Muscle layer of colon (tissue), 2 donors: ENCODE measurements around the gene TRPM3.

Experiments used
- H3K27ac ChIP-seq: one replicate; pipeline ENCODE4 v1.7.0; 2013; ENCODE audit warnings: low read depth, mild to moderate bottlenecking, low read length, moderate library complexity
- H3K27me3 ChIP-seq, 2 donors: one replicate each; pipeline ENCODE4 v1.7.0; 2013; ENCODE audit warnings: low read length in 2 of 2, mild to moderate bottlenecking in 2 of 2; ENCODE audit not compliant: insufficient read depth in 2 of 2, control insufficient read depth in 1 of 2
- H3K36me3 ChIP-seq: one replicate; pipeline ENCODE4 v1.7.0; 2013; ENCODE audit warnings: mild to moderate bottlenecking, low read length; ENCODE audit not compliant: insufficient read depth
- H3K4me1 ChIP-seq: one replicate; pipeline ENCODE4 v1.7.0; 2013; ENCODE audit warnings: mild to moderate bottlenecking, low read length; ENCODE audit not compliant: insufficient read depth
- H3K4me3 ChIP-seq, 2 donors: one replicate each; pipeline ENCODE4 v1.7.0; 2013; ENCODE audit warnings: low read length in 2 of 2, low read depth in 1 of 2, mild to moderate bottlenecking in 1 of 2, moderate library complexity in 1 of 2
- H3K9ac ChIP-seq: one replicate; pipeline ENCODE4 v1.7.0; 2013; ENCODE audit warnings: low read length
- H3K9me3 ChIP-seq: one replicate; pipeline ENCODE4 v1.7.0; 2013; ENCODE audit warnings: mild to moderate bottlenecking, low read length
- donor health status: abdominal sarcoma.
- donor health status: Adenocarcinoma of cecum.

Gene TRPM3

GRCh38 chr9:70883963-70884793, 237.2 kb downstream of the TRPM3 start:
- no peaks in the 10 kb centered on the region for H3K27me3 ChIP-seq
- H3K36me3 ChIP-seq = no peaks in the 10 kb centered on the region
- no peaks in the 10 kb centered on the region for H3K9me3 ChIP-seq
- no peak overlapping the region for H3K9ac ChIP-seq
- H3K4me1 ChIP-seq = no peaks in the 10 kb centered on the region
- H3K27ac ChIP-seq = no peak overlapping the region
- H3K4me3 ChIP-seq = no peak overlapping the region

DNA sequence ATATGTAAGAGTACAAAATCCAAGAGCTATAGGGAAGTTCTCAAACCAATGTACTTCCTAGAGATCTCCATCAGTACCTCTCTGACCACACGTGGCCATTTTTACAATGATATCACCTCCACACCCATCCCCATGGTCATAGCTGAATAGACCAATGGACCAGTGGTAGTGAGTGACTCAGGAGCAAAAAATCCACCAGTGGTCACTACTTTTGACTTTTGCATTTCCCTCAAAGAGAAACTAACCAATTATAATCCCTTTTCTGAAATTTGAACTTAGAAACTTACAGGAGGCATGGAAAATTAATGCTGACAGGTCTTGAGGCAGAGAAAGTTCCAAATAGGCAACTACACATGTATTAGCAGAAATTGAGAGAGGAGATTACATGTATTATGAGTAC, 238.4 kb downstream of the TRPM3 start:
- Histone ChIP-seq H3K4me1 (no peaks in the 10 kb centered on the region), H3K27ac (no peak overlapping the region), H3K36me3 (no peaks in the 10 kb centered on the region), H3K9ac (no peak overlapping the region), H3K27me3 (no peaks in the 10 kb centered on the region), H3K9me3 (no peaks in the 10 kb centered on the region), H3K4me3 (no peak overlapping the region)

DNA sequence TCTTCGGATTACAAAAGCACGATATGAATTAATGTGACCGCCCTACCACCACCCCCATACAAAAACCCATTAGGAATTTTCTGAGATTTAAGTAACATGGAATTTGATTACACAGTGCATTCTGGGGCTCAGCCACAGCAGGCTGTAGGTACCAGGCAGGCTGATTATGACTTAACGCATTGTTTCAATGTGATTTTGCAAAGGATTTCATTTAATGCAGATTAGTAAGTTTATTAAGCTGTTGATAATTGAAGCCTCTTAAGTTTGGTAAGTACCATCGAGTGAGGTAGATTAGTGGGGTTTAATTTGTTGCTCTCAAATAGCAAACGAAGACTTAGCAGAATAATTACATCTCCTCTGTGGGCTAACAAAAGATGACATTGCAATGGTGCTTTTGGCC, 240.1 kb downstream of the TRPM3 start:
- H3K27ac ChIP-seq = no peak overlapping the region
- H3K4me1 ChIP-seq = no peaks in the 10 kb centered on the region
- H3K9ac ChIP-seq = no peak overlapping the region
- H3K27me3 ChIP-seq = no peaks in the 10 kb centered on the region
- no peaks in the 10 kb centered on the region for H3K9me3 ChIP-seq
- no peak overlapping the region for H3K4me3 ChIP-seq
- H3K36me3 ChIP-seq = no peaks in the 10 kb centered on the region

DNA sequence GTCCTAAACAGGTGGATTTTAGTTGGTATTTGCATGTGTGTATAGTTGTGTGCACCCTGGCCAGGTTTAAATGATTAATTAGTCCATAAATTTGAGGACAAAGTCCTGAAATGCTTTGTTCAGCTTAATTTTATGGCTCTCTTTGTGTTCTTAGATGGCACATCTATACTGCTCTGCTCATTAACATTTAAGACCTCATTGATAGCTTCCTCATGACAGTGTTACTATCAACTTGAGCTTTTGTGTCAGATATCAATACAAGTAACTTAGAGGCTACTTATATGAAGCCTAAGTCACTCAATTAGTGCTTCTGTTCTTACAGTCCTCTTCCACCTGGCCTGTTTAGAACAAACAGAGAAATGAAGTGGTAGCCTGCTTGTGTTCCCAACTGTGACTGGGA, 240.9 kb downstream of the TRPM3 start:
- Histone ChIP-seq H3K27me3 (no peaks in the 10 kb centered on the region), H3K4me1 (no peaks in the 10 kb centered on the region), H3K9ac (no peak overlapping the region), H3K9me3 (no peaks in the 10 kb centered on the region), H3K27ac (no peak overlapping the region), H3K36me3 (no peaks in the 10 kb centered on the region), H3K4me3 (no peak overlapping the region)

- Histone ChIP-seq H3K27me3 (no peaks in the 10 kb centered on the region), H3K4me1 (no peaks in the 10 kb centered on the region), H3K9me3 (no peaks in the 10 kb centered on the region), H3K9ac (no peak overlapping the region), H3K27ac (no peak overlapping the region), H3K4me3 (no peak overlapping the region), H3K36me3 (no peaks in the 10 kb centered on the region)
Measured at GRCh38 chr9:70878576-70878975, 242.8 kb downstream of the TRPM3 start.

GRCh38 chr9:70874451-70874850, 247.0 kb downstream of the TRPM3 start:
- Histone ChIP-seq H3K27ac (no peak overlapping the region), H3K36me3 (no peaks in the 10 kb centered on the region), H3K4me1 (no peaks in the 10 kb centered on the region), H3K9me3 (no peaks in the 10 kb centered on the region), H3K9ac (no peak overlapping the region), H3K4me3 (no peak overlapping the region), H3K27me3 (no peaks in the 10 kb centered on the region)

- Histone ChIP-seq H3K4me3 (no peak overlapping the region), H3K9me3 (no peaks in the 10 kb centered on the region), H3K27me3 (no peaks in the 10 kb centered on the region), H3K4me1 (no peaks in the 10 kb centered on the region), H3K9ac (no peak overlapping the region), H3K36me3 (no peaks in the 10 kb centered on the region), H3K27ac (no peak overlapping the region)
Measured at GRCh38 chr9:70873506-70873905, 247.9 kb downstream of the TRPM3 start.

GRCh38 chr9:70868661-70869652, 252.5 kb downstream of the TRPM3 start:
- no peaks in the 10 kb centered on the region for H3K4me1 ChIP-seq
- no peaks in the 10 kb centered on the region for H3K9me3 ChIP-seq
- no peaks in the 10 kb centered on the region for H3K27me3 ChIP-seq
- no peaks in the 10 kb centered on the region for H3K36me3 ChIP-seq
- no peak overlapping the region for H3K4me3 ChIP-seq
- H3K9ac ChIP-seq = no peak overlapping the region
- H3K27ac ChIP-seq = no peak overlapping the region

DNA sequence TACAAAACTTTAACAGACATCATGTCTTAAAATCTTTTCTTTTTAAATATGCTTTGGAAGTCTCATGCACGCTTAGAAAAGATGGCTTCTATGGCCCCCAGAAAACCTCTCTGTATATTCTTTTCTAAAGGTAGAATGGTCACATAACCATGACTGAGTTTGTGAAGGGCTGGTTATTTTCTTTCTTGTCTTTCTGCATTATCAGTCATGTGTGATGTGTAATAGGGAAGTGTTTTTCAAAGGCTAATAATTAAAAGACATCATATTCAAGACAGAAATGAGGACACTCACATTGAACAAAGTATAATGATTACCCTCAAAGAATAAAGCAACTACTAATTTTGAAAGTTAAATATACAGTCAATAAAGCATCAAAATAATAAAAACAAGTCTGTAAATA, 253.4 kb downstream of the TRPM3 start:
- H3K36me3 ChIP-seq = no peaks in the 10 kb centered on the region
- H3K9ac ChIP-seq = no peak overlapping the region
- H3K27me3 ChIP-seq = no peaks in the 10 kb centered on the region
- H3K27ac ChIP-seq = no peak overlapping the region
- no peaks in the 10 kb centered on the region for H3K4me1 ChIP-seq
- no peaks in the 10 kb centered on the region for H3K9me3 ChIP-seq
- no peak overlapping the region for H3K4me3 ChIP-seq

DNA sequence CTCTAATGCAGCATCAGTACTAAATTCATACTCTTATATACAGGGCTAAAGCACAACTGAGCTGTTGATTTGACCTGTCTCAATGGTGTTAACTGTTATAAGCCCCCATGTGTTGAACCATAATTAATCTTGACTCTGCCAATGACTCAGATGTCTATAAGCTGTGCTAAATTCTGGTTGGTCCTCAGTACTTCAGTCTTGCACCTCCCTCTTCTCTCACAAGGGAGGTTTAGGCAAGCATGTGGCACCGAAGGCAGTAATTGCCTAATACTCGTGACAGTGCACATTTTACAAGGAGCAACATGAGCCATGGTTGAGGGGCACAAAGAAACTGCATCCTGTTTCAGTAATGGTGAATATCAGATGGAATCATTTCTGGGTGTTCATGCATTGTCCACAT, 255.9 kb downstream of the TRPM3 start:
- Histone ChIP-seq H3K27ac (no peak overlapping the region), H3K9ac (no peak overlapping the region), H3K4me1 (no peaks in the 10 kb centered on the region), H3K4me3 (no peak overlapping the region), H3K27me3 (no peaks in the 10 kb centered on the region), H3K9me3 (no peaks in the 10 kb centered on the region), H3K36me3 (no peaks in the 10 kb centered on the region)

- Histone ChIP-seq H3K36me3 (no peaks in the 10 kb centered on the region), H3K9me3 (no peaks in the 10 kb centered on the region), H3K9ac (no peak overlapping the region)
Measured at GRCh38 chr9:70861797-70862196, 259.6 kb downstream of the TRPM3 start.

More at GRCh38 chr9:70861797-70862196, 259.6 kb downstream of the TRPM3 start:
- Histone ChIP-seq H3K27me3 (no peaks in the 10 kb centered on the region), H3K27ac (no peak overlapping the region), H3K4me3 (no peak overlapping the region), H3K4me1 (no peaks in the 10 kb centered on the region)
